Stimulated activated CD8-positive, alpha-beta memory T cell treated with anti-CD3 and anti-CD28 coated beads, Interleukin-12 subunit alpha, Interleukin-12 subunit beta, amount 100 ng/mL, for 24 hours (primary cell): Measurements from ENCODE around the gene DDX41.

Experiments used
- DNase-seq: peaks from one replicate; pipeline ENCODE4 v3.0.0-alpha.2; 2020; ENCODE audit errors: extremely low read depth

Gene DDX41

GRCh38 chr5:177483994-177484901, 32.5 kb downstream of the DDX41 start:
- DNase-seq, result no peak

- DNase-seq, result no peak
These were observed 33.7 kb downstream of the DDX41 start for GRCh38 chr5:177483042-177483441.

GRCh38 chr5:177482359-177482795, 34.4 kb downstream of the DDX41 start:
- DNase-seq, result no peak

GRCh38 chr5:177479774-177480173, 37.0 kb downstream of the DDX41 start:
- DNase-seq, result no peak

GRCh38 chr5:177478711-177479646, 37.8 kb downstream of the DDX41 start:
- no peak for DNase-seq

GRCh38 chr5:177477701-177478477, 38.9 kb downstream of the DDX41 start:
- DNase-seq, result no peak

GRCh38 chr5:177476531-177477233, 40.1 kb downstream of the DDX41 start:
- DNase-seq, result no peak

GRCh38 chr5:177475563-177476427, 41.0 kb downstream of the DDX41 start:
- no peak for DNase-seq

- no peak for DNase-seq
These were observed 41.8 kb downstream of the DDX41 start for GRCh38 chr5:177474846-177475562.

- no peak for DNase-seq
These were observed 42.7 kb downstream of the DDX41 start for GRCh38 chr5:177474002-177474476.

GRCh38 chr5:177473443-177474001, 43.2 kb downstream of the DDX41 start, which contains the start of gene DBN1:
Gene DBN1 (minus strand): TSS chr5:177473634. CDS start chr5:177473521, 113 bp downstream.
- DNase-seq, result no peak

- DNase-seq, result peak; percentile 45
These were observed 44.0 kb downstream of the DDX41 start for GRCh38 chr5:177472460-177473442.

- no peak for DNase-seq
These were observed 45.0 kb downstream of the DDX41 start for GRCh38 chr5:177471610-177472356.

GRCh38 chr5:177470759-177471536, 45.8 kb downstream of the DDX41 start:
- no peak for DNase-seq

- DNase-seq, result no peak
These were observed 46.8 kb downstream of the DDX41 start for GRCh38 chr5:177469750-177470525.
